SK-N-SH treated with all-trans-retinoic acid at 6 μM for 48 hours (cell line): ENCODE results near the gene TREML2.

ENCODE experiments used
- ARNTL ChIP-seq: fragments of 450-650 bp; formaldehyde crosslinking; IDR thresholded peaks from 2 replicates; pipeline ENCODE4 v1.5.0; 2020; ENCODE audit warnings: low read depth, mild to moderate bottlenecking, moderate library complexity, borderline replicate concordance
- ISL1 ChIP-seq: fragments of 250-450 bp; sonication (Bioruptor Pico); IDR thresholded peaks from 2 replicates; pipeline ENCODE4 v2.1.2; 2022; ENCODE audit warnings: mild to moderate bottlenecking, moderate library complexity
- RARB ChIP-seq: fragments of 250-450 bp; sonication (Bioruptor Pico); IDR thresholded peaks from 2 replicates; pipeline ENCODE4 v1.8.0; 2021; ENCODE audit warnings: mild to moderate bottlenecking, moderate library complexity
- ZC3H10 ChIP-seq: fragments of 250-450 bp; sonication (Bioruptor Pico); IDR thresholded peaks from 2 replicates; pipeline ENCODE4 v1.5.1; 2021; ENCODE audit warnings: mild to moderate bottlenecking, moderate library complexity
- ZFP3 ChIP-seq: fragments of 250-450 bp; sonication (Bioruptor Pico); IDR thresholded peaks from 2 replicates; pipeline ENCODE4 v1.5.0; 2020; ENCODE audit warnings: mild to moderate bottlenecking, moderate library complexity
- ZFP30 ChIP-seq: fragments of 450-650 bp; formaldehyde crosslinking; IDR thresholded peaks from 2 replicates; pipeline ENCODE4 v1.5.0; 2022; ENCODE audit warnings: mild to moderate bottlenecking, moderate library complexity

- TF ChIP-seq ZFP3 (CRISPR knock-in tag) (no peak), ISL1 (CRISPR knock-in tag) (no peak), RARB (no peak), ZFP30 (CRISPR knock-in tag) (no peak), ARNTL (CRISPR knock-in tag) (no peak), ZC3H10 (CRISPR knock-in tag) (no peak)
Measured at GRCh38 chr6:41200296-41200900, 551 bp downstream of the TREML2 start.
